ENCODE results near the gene USP24. TPM values are rescaled to one million over a fixed set of nuclear protein-coding genes. Genes with fewer than 3 reads are reported as not detected.

The USP24 gene
- total RNA-seq, 1 donor from 2014 or later = 40.8 TPM

DNA sequence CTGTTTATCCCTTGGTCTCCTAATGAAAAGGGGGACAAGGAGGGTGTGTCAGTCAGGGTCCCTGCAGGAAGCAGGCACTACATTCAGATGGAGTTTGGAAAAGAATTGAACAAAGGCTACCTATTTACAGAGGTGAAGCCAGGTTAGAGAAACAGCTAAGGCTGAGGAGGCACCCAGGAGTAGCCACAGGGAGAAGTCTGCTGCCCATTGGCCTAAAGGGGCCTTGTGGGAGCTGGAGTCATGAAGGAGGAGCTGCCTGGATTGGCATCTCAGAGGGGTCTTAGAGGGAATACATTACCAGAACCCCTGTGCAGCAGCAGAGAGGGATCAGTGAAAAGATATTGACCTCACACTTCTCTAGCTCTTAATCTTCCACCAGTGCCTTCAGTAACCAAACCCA, 31.2 kb upstream of the USP24 start:
- Histone ChIP-seq H3K36me3 (ENCODE audit: control insufficient read depth, insufficient read depth, low read length) (no peaks in the 10 kb centered on the region), H3K27me3 (ENCODE audit: control insufficient read depth, insufficient read depth, low read length) (no peaks in the 10 kb centered on the region), H3K4me3 (ENCODE audit: low read depth, low read length) (no peak overlapping the region)
- DNase-seq (ENCODE audit: low read depth) = no peak
- no peak for FAIRE-seq
- TF ChIP-seq, protein P1, sequence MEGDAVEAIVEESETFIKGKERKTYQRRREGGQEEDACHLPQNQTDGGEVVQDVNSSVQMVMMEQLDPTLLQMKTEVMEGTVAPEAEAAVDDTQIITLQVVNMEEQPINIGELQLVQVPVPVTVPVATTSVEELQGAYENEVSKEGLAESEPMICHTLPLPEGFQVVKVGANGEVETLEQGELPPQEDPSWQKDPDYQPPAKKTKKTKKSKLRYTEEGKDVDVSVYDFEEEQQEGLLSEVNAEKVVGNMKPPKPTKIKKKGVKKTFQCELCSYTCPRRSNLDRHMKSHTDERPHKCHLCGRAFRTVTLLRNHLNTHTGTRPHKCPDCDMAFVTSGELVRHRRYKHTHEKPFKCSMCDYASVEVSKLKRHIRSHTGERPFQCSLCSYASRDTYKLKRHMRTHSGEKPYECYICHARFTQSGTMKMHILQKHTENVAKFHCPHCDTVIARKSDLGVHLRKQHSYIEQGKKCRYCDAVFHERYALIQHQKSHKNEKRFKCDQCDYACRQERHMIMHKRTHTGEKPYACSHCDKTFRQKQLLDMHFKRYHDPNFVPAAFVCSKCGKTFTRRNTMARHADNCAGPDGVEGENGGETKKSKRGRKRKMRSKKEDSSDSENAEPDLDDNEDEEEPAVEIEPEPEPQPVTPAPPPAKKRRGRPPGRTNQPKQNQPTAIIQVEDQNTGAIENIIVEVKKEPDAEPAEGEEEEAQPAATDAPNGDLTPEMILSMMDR (IDR thresholded peaks at IDR 0.05; ENCODE audit: insufficient read depth, low read length, severe bottlenecking) = no peak

DNA sequence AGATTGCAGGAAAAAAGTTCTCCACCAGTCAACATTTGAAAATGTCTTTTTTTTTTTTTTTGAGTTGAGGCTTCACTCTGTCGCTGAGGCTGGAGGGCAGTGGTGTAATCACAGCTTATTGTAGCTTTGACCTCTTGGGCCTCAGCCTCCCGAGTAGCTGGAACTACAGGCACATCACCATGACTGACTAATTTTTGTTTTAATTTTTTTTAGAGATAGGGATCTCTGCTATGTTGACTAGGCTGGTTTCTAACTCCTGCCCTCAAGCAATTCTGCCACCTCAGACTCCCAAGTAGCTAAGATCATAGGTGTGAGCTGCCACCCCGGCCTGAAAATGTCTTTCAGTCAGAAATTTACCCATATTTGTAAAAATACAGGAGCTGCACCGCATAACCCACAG, 30.6 kb upstream of the USP24 start:
- DNase-seq (ENCODE audit: low read depth) (peak; percentile 50), FAIRE-seq (no peak)
- TF ChIP-seq, protein P1 (IDR thresholded peaks at IDR 0.05; ENCODE audit: insufficient read depth, low read length, severe bottlenecking) = no peak
- no peaks in the 10 kb centered on the region for H3K36me3 ChIP-seq (ENCODE audit: control insufficient read depth, insufficient read depth, low read length)
- no peaks in the 10 kb centered on the region for H3K27me3 ChIP-seq (ENCODE audit: control insufficient read depth, insufficient read depth, low read length)
- no peak overlapping the region for H3K4me3 ChIP-seq (ENCODE audit: low read depth, low read length)

DNA sequence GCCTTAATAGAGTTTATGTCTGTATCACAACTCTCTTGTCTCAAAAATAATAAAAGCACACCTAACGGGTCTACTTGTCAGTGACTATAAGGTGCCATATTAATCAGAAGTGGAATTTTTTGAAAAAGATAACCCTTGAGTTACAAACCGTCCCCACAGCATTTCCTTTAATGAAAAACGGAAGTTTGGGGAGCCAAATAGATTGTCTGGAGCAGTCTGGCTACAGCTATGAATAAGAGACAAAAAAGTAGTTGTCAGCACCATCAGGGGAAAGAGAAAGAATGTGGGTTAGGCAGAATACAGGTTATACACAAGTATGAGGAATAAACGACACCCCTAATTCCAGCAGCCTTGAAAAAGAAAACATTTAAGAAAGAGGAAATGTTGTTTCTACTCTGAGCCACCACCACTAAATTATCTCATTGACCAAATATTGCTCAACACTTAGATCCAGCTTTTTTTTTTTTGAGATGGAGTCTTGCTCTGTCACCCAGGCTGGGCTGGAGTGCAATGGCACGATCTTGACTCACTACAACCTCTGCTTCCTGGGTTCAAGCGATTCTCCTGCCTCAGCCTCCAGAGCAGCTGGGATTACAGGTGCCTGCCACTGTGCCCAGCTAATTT, 29.4 kb upstream of the USP24 start:
- DNase-seq (ENCODE audit: low read depth) = peak; percentile 55
- Histone ChIP-seq H3K4me3 (ENCODE audit: low read depth, low read length) (no peak overlapping the region), H3K36me3 (ENCODE audit: control insufficient read depth, insufficient read depth, low read length) (no peaks in the 10 kb centered on the region), H3K27me3 (ENCODE audit: control insufficient read depth, insufficient read depth, low read length) (no peaks in the 10 kb centered on the region)
- no peak for FAIRE-seq
- TF ChIP-seq, protein P1 (IDR thresholded peaks at IDR 0.05; ENCODE audit: insufficient read depth, low read length, severe bottlenecking) = no peak

DNA sequence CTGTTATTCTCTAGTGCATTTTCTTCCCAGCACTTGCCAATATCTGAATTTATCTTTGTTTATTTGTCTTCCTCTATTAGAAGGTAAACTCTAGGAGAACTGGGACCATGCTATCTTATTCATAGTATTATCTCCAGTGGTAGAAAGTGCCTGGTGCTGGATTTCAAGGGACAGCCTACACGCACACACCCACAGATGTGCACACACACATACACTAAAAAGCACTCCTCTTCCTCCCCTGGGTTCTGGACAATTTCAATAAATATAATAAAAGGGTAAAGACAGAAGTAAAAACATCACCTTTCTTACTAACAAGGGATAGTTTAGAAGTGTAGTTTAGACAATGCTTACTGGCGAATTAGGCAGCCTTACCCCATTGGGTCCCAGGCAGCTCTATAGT, 28.5 kb upstream of the USP24 start:
- TF ChIP-seq, protein P1 (IDR thresholded peaks at IDR 0.05; ENCODE audit: insufficient read depth, low read length, severe bottlenecking) = no peak
- H3K27me3 ChIP-seq (ENCODE audit: control insufficient read depth, insufficient read depth, low read length) = no peaks in the 10 kb centered on the region
- no peak for FAIRE-seq

DNA sequence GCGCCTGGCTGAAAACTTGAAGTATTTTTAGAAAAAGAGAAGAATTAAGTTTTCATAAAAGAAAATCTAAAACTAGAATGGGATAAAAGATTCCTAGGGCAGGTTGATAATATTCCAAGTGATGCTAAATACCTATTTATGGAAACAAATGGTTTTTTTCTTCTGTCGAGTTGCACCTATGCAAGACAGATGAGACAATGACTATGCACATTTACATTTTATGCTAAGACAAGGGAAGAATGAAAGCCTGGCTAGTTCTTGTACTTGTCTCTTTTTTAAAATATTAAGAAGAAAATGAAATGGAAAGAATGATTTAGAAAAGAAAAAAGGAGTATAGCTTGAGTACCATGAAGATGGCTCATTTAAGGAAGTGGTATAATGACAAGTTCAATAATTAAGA, 24.4 kb upstream of the USP24 start:
- Histone ChIP-seq H3K36me3 (ENCODE audit: control insufficient read depth, insufficient read depth, low read length) (no peaks in the 10 kb centered on the region), H3K27me3 (ENCODE audit: control insufficient read depth, insufficient read depth, low read length) (no peaks in the 10 kb centered on the region), H3K4me3 (ENCODE audit: low read depth, low read length) (no peak overlapping the region)
- FAIRE-seq (no peak), DNase-seq (ENCODE audit: low read depth) (no peak)
- TF ChIP-seq, protein P1 (IDR thresholded peaks at IDR 0.05; ENCODE audit: insufficient read depth, low read length, severe bottlenecking) = no peak

More for the DNA sequence above, 28.5 kb upstream of the USP24 start:
- DNase-seq (ENCODE audit: low read depth) = no peak
- no peak overlapping the region for H3K4me3 ChIP-seq (ENCODE audit: low read depth, low read length)
- H3K36me3 ChIP-seq (ENCODE audit: control insufficient read depth, insufficient read depth, low read length) = no peaks in the 10 kb centered on the region

DNA sequence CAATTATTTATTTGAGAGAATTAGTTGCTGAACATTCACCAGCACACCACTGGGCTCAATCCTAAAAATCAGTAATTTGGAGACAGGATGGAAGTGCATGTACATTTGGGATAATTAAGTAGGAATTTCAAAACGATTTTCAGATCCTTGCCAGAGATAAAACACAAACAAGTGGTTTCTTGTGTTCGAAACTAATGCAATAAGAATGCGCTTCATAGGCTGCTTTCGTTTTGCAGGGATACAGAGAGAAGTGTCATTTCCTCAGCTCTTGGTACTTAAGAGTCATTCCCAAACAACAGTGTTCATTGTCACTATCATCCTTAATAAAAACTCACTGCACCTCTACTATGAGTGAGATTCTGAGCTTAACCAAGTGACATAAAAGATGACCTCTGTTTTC, 20.6 kb upstream of the USP24 start:
- Histone ChIP-seq H3K4me3 (ENCODE audit: low read depth, low read length) (no peak overlapping the region), H3K27me3 (ENCODE audit: control insufficient read depth, insufficient read depth, low read length) (no peaks in the 10 kb centered on the region), H3K36me3 (ENCODE audit: control insufficient read depth, insufficient read depth, low read length) (no peaks in the 10 kb centered on the region)
- DNase-seq (ENCODE audit: low read depth) (peak; percentile 80), FAIRE-seq (no peak)
- TF ChIP-seq, protein P1 (IDR thresholded peaks at IDR 0.05; ENCODE audit: insufficient read depth, low read length, severe bottlenecking) = no peak

Measured in bronchial epithelial cell (primary cell).